Adrenal gland (tissue), 5 donors: Measurements from ENCODE around the gene CREBL2.
A peak's percentile ranks its signal among the peaks of the same experiment; 100 is the strongest.

Experiments
- CTCF ChIP-seq, 6 experiments: fragments of 450-650 bp in 4 of 6; fragments of 200-600 bp in 2 of 6; sonication (generic) in 1 of 6; IDR thresholded peaks; 1 replicate in 5 of 6; 2 replicates in 1 of 6; pipeline versions ENCODE4 v1.5.1 to v1.8.0; 2016 to 2021; ENCODE audit warnings: antibody characterized with exemption in 6 of 6, mild to moderate bottlenecking in 2 of 6, moderate library complexity in 1 of 6
- POLR2A ChIP-seq, 2 donors: fragments of 450-650 bp; IDR thresholded peaks; one replicate each; pipeline ENCODE4 v1.6.1; 2017; ENCODE audit warnings: antibody characterized with exemption in 2 of 2, mild to moderate bottlenecking in 2 of 2, moderate library complexity in 1 of 2
- donor health status: DM: no; HTN: no; CAD: no.

GRCh38 chr12:12661086-12661856, 49.6 kb downstream of the CREBL2 start:
- peak in 1 of 2 donors; percentile 26 for TF ChIP-seq POLR2A (IDR thresholded peaks at IDR 0.05)
- no peak for TF ChIP-seq CTCF (IDR thresholded peaks at IDR 0.05)
